ENCODE measurements around the gene ITGAD.
A peak's percentile ranks its signal among the peaks of the same experiment; 100 is the strongest.

Gene ITGAD

DNA sequence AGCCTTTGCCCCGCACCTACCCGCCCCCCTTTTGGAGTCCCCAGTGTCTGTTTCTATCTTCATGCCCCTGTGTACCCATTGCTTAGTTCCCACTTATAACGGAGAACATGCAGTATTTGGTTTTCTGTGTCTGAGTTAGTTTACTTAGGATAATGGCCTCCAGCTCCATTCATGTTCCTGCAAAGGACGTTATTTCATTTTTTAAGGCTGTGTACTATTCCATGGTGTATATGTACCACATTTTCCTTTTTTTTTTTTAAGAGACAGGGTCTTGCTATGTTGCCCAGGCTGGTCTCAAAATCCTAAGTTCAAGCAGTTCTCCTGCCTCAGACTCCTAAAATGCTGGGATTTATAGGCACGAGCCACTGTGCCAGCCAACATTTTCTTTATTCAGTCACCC is 74.7 kb downstream of the ITGAD start:
- POLR2A ChIA-PET: no interaction called here
- H3K4me3 ChIP-seq (ENCODE audit: low read depth, low read length): no peak overlapping the region
- no peak overlapping the region for H3K27ac ChIP-seq (ENCODE audit: extremely low read depth, low read depth, low read length)
- peaks cover 0 to 37% of the 10 kb centered on the region in 2 experiments; a peak in 2 of 3 replicates for H3K36me3 ChIP-seq (ENCODE audit: control insufficient read depth in 2 of 2, insufficient read depth in 1 of 2, low read length in 2 of 2)
- H3K9me3 ChIP-seq (ENCODE audit: control insufficient read depth, insufficient read depth, low read depth, low read length): no peaks in the 10 kb centered on the region
- peak; percentile 90 for TF ChIP-seq ZNF146 (tag by site-specific recombination; IDR thresholded peaks at IDR 0.05)
- TF ChIP-seq, protein P1, sequence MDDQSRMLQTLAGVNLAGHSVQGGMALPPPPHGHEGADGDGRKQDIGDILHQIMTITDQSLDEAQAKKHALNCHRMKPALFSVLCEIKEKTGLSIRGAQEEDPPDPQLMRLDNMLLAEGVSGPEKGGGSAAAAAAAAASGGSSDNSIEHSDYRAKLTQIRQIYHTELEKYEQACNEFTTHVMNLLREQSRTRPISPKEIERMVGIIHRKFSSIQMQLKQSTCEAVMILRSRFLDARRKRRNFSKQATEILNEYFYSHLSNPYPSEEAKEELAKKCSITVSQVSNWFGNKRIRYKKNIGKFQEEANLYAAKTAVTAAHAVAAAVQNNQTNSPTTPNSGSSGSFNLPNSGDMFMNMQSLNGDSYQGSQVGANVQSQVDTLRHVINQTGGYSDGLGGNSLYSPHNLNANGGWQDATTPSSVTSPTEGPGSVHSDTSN (CRISPR knock-in tag; IDR thresholded peaks at IDR 0.05): no peak
- no peaks in the 10 kb centered on the region for H3K4me1 ChIP-seq (ENCODE audit: control insufficient read depth, insufficient read depth, low read length)
- CTCF ChIA-PET: interaction anchor here (0.6 to 1.7 kb wide), 2 partner anchors 8 to 228 kb away, joined by 5 to 13 read pairs; partner anchors contain the start of gene ARMC5

DNA sequence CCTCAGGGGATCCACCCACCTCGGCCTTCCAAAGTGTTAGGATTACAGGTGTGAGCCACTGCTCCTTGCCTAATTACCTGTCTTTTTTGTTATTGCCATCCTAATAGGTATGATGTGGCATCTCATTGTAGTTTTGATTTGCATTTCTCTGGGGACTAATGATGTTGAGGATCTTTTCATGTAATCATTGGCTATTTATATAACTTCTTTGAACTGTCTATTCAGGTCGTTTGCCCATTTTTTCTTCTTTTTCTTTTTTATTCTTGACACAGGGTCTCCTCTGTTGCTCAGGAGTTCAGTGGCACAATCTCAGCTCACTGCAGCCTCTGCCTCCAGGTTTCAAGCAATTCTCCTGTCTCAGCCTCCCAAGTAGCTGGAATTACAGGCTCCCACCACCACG is 77.5 kb downstream of the ITGAD start:
- TF ChIP-seq ZNF10 (tag by site-specific recombination; IDR thresholded peaks at IDR 0.05) (no peak), ZNF18 (tag by site-specific recombination; IDR thresholded peaks at IDR 0.05) (no peak), ZNF23 (tag by site-specific recombination; IDR thresholded peaks at IDR 0.05; ENCODE audit: borderline replicate concordance) (no peak), ZNF544 (tag by site-specific recombination; IDR thresholded peaks at IDR 0.05) (no peak), EGR2 (tag by site-specific recombination; IDR thresholded peaks at IDR 0.05; ENCODE audit: low read depth) (no peak), ZNF266 (tag by site-specific recombination; IDR thresholded peaks at IDR 0.05; ENCODE audit: low read depth) (no peak)
- H3K4me1 ChIP-seq (ENCODE audit: control insufficient read depth, insufficient read depth, low read length): no peaks in the 10 kb centered on the region
- H3K9me3 ChIP-seq (ENCODE audit: control insufficient read depth, insufficient read depth, low read depth, low read length): no peaks in the 10 kb centered on the region
- ChIA-PET POLR2A (no interaction called here), CTCF (interaction anchor here (1.1 kb wide), 1 partner anchor 10 kb away, joined by 5 read pairs; no protein-coding TSS in a partner anchor)
- no peak overlapping the region for H3K4me3 ChIP-seq (ENCODE audit: low read depth, low read length)
- H3K36me3 ChIP-seq (ENCODE audit: control insufficient read depth in 2 of 2, insufficient read depth in 1 of 2, low read length in 2 of 2): peaks cover 0 to 26% of the 10 kb centered on the region in 2 experiments; a peak in 1 of 3 replicates
- H3K27ac ChIP-seq (ENCODE audit: extremely low read depth, low read depth, low read length): no peak overlapping the region

DNA sequence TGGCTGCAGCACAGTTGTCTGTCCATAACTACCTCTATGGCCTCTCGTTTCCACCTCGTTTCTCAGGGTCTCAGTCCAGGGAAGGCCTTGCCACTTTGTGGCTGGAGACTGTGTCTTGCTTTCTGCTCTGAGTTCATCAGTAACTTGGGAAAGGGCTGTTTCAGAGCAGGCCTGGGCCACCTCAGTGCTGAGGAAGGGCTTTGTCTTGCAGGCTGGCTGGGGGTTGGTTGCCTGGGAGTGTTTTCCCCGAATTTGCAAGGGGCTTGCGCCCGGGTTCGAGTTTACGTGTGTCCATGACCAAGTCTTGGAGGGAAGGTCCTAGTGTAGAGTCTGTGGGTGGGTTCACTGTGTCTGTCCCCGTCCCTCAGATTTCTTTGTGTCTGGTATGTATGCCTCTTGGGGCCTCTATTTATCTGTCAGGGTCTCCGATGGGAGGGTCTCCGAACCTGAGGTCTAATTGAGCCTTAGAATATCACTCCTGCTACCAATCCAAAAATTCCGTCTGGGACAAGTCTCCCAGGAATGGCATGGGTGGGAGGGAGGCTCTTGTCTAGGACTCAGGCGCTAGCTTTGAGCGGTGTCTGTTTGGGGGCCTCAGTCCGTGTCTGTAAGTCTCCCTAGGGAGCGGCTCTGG is 78.2 kb downstream of the ITGAD start:
- TF ChIP-seq ZNF560 (tag by site-specific recombination; IDR thresholded peaks at IDR 0.05; ENCODE audit: borderline replicate concordance) (no peak), ZNF24 (tag by site-specific recombination; IDR thresholded peaks at IDR 0.05) (no peak), ZNF658 (tag by site-specific recombination; IDR thresholded peaks at IDR 0.05) (no peak), IKZF3 (tag by site-specific recombination; IDR thresholded peaks at IDR 0.05) (peak; percentile 75), ZNF426 (tag by site-specific recombination; IDR thresholded peaks at IDR 0.05) (no peak), SALL2 (tag by site-specific recombination; IDR thresholded peaks at IDR 0.05; ENCODE audit: borderline replicate concordance) (no peak), ZBTB6 (tag by site-specific recombination; IDR thresholded peaks at IDR 0.05) (peak; percentile 52; the same call in 1 of the 2 replicates), ZNF777 (tag by site-specific recombination; IDR thresholded peaks at IDR 0.05; ENCODE audit: borderline replicate concordance) (no peak), ZNF146 (tag by site-specific recombination; IDR thresholded peaks at IDR 0.05) (no peak), ZSCAN16 (tag by site-specific recombination; IDR thresholded peaks at IDR 0.05) (no peak)
- TF ChIP-seq, protein P2, sequence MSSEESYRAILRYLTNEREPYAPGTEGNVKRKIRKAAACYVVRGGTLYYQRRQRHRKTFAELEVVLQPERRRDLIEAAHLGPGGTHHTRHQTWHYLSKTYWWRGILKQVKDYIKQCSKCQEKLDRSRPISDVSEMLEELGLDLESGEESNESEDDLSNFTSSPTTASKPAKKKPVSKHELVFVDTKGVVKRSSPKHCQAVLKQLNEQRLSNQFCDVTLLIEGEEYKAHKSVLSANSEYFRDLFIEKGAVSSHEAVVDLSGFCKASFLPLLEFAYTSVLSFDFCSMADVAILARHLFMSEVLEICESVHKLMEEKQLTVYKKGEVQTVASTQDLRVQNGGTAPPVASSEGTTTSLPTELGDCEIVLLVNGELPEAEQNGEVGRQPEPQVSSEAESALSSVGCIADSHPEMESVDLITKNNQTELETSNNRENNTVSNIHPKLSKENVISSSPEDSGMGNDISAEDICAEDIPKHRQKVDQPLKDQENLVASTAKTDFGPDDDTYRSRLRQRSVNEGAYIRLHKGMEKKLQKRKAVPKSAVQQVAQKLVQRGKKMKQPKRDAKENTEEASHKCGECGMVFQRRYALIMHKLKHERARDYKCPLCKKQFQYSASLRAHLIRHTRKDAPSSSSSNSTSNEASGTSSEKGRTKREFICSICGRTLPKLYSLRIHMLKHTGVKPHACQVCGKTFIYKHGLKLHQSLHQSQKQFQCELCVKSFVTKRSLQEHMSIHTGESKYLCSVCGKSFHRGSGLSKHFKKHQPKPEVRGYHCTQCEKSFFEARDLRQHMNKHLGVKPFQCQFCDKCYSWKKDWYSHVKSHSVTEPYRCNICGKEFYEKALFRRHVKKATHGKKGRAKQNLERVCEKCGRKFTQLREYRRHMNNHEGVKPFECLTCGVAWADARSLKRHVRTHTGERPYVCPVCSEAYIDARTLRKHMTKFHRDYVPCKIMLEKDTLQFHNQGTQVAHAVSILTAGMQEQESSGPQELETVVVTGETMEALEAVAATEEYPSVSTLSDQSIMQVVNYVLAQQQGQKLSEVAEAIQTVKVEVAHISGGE (tag by site-specific recombination; conservative IDR thresholded peaks at IDR 0.05; ENCODE audit: low read depth): no peak
- CTCF ChIA-PET: no interaction called here
- peak overlapping the region; percentile 47 for H3K4me3 ChIP-seq (ENCODE audit: low read depth, low read length)

More for the DNA sequence above, 78.2 kb downstream of the ITGAD start:
- H3K4me1 ChIP-seq (ENCODE audit: control insufficient read depth, insufficient read depth, low read length): no peaks in the 10 kb centered on the region
- no peaks in the 10 kb centered on the region for H3K9me3 ChIP-seq (ENCODE audit: control insufficient read depth, insufficient read depth, low read depth, low read length)
- H3K36me3 ChIP-seq (ENCODE audit: control insufficient read depth in 2 of 2, insufficient read depth in 1 of 2, low read length in 2 of 2): peaks cover 0 to 20% of the 10 kb centered on the region in 2 experiments; a peak in 1 of 3 replicates
- POLR2A ChIA-PET: interaction anchor here (0.7 to 1.2 kb wide), 2 partner anchors 11 to 12 kb away, joined by 3 read pairs; partner anchors contain the start of gene ARMC5
- no peak overlapping the region for H3K27ac ChIP-seq (ENCODE audit: extremely low read depth, low read depth, low read length)
